CD4-positive, alpha-beta memory T cell (primary cell): ENCODE results near the gene ADAMTSL3. TPM values are rescaled to one million over a fixed set of nuclear protein-coding genes. Genes with fewer than 3 reads are reported as not detected.

Experiments used
- CTCF ChIA-PET: fragments of 350-600 bp; sonication (Branson Sonifier 250); formaldehyde crosslinking; loops from one replicate; lab custom pipeline; 2021; ENCODE audit warnings: inconsistent platforms; ENCODE audit not compliant: partially characterized antibody; lab: Charles Lee
- POLR2A ChIA-PET: fragments of 350-600 bp; sonication (Branson Sonifier 250); formaldehyde crosslinking; loops from one replicate; lab custom pipeline; 2021; ENCODE audit not compliant: partially characterized antibody; lab: Charles Lee
- DNase-seq, 5 donors: peaks; one replicate each; pipeline versions ENCODE4 v3.0.0 to v3.0.0-alpha.2; 2020 to 2022; ENCODE audit warnings: mixed read lengths in 1 of 5
- H3K27ac ChIP-seq: one replicate; pipeline ENCODE4 v1.7.0; 2013; ENCODE audit warnings: low read depth, low read length
- H3K27me3 ChIP-seq: 2 replicates; pipeline ENCODE4 v1.7.0; 2013; ENCODE audit warnings: mild to moderate bottlenecking, low read length, moderate library complexity; ENCODE audit not compliant: insufficient read depth
- H3K36me3 ChIP-seq: 2 replicates; pipeline ENCODE4 v1.7.0; 2013; ENCODE audit warnings: mild to moderate bottlenecking, low read length, moderate library complexity; ENCODE audit not compliant: insufficient read depth
- H3K4me1 ChIP-seq: 2 replicates; pipeline ENCODE4 v1.7.0; 2013; ENCODE audit warnings: mild to moderate bottlenecking, low read length, moderate library complexity; ENCODE audit not compliant: insufficient read depth
- H3K4me3 ChIP-seq, 2 donors: one replicate each; pipeline ENCODE4 v1.7.0; 2013; ENCODE audit warnings: low read length in 2 of 2, mild to moderate bottlenecking in 1 of 2
- H3K9me3 ChIP-seq, 2 donors: one replicate each; pipeline ENCODE4 v1.7.0; 2013; ENCODE audit warnings: low read length in 2 of 2, control low read depth in 1 of 2; ENCODE audit not compliant: control insufficient read depth in 1 of 2
- H3K27ac Mint-ChIP-seq, 7 donors: one replicate each; pipeline ENCODE4 v1.8.0; 2020 to 2021; ENCODE audit warnings: mixed read lengths in 7 of 7, mild to moderate bottlenecking in 6 of 7, inconsistent platforms in 3 of 7, moderate library complexity in 3 of 7
- H3K27me3 Mint-ChIP-seq, 2 donors: one replicate each; pipeline ENCODE4 v1.8.0; 2020 to 2021; ENCODE audit warnings: mixed read lengths in 2 of 2
- H3K36me3 Mint-ChIP-seq, 2 donors: one replicate each; pipeline ENCODE4 v1.8.0; 2020 to 2021; ENCODE audit warnings: mixed read lengths in 2 of 2, inconsistent platforms in 1 of 2, mild to moderate bottlenecking in 1 of 2
- H3K4me1 Mint-ChIP-seq, 4 donors: one replicate each; pipeline ENCODE4 v1.8.0; 2020 to 2021; ENCODE audit warnings: mixed read lengths in 4 of 4, mild to moderate bottlenecking in 1 of 4
- H3K4me3 Mint-ChIP-seq, 8 donors: one replicate each; pipeline ENCODE4 v1.8.0; 2020 to 2021; ENCODE audit warnings: mixed read lengths in 8 of 8, mild to moderate bottlenecking in 7 of 8, moderate library complexity in 6 of 8, inconsistent platforms in 3 of 8
- H3K9me3 Mint-ChIP-seq, 8 donors: one replicate each; pipeline ENCODE4 v1.8.0; 2020 to 2021; ENCODE audit warnings: mixed read lengths in 8 of 8, mild to moderate bottlenecking in 5 of 8, inconsistent platforms in 3 of 8, moderate library complexity in 1 of 8
- intact Hi-C: fragments of 100-400 bp; cut with micrococcal nuclease; formaldehyde crosslinking; loops from one replicate; pipeline ENCODE4 v1.15.1; 2023
- polyA plus RNA-seq, 2 donors: library from polyadenylated mRNA; unstranded; fragments of 300-500 nt; fragmentation: Illumina TruSeq; gene quantifications; one replicate each; pipeline ENCODE4 v1.2.3, GENCODE V29; 2021
- total RNA-seq, 2 experiments: library from RNA; stranded (reverse); gene quantifications; one replicate each; pipeline ENCODE4 v1.2.3, GENCODE V29; 2021

Gene ADAMTSL3
- total and polyA plus RNA-seq, 4 experiments from 2014 or later, result not detected

DNA sequence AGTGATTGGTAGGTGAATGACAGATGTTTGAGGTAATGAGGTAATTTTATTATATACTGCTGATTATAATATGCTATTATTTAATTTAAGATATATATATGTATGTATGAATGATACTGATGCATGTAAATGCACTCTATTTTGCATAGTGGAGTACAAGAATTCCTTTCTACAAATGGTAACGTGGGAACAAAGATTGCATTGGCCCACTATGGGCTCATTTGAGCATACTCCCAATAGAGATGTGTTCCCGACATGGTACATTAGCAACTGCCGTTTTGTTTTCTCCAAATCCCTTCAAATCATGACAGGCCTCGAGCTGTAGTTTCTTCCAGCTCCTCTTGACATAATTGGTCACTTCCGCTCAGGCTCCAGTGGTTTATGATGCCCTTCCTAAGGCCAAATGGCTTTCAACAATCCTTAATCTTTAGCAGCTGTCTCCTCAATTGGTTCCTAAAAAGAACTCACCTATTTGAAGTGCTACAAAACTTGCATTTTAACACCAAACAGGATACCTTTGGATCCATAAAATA, 266.1 kb downstream of the ADAMTSL3 start:
- Mint-ChIP-seq H3K36me3 (no peaks in the 10 kb centered on the region), H3K4me3 (no peak overlapping the region), H3K4me1 (peaks cover 0 to 9% (median 5%) of the 10 kb centered on the region in 4 donors), H3K27ac (no peak overlapping the region), H3K9me3 (no peaks in the 10 kb centered on the region), H3K27me3 (peaks cover 1 to 4% of the 10 kb centered on the region in 2 donors)
- CTCF ChIA-PET, result no interaction called here
- Histone ChIP-seq H3K4me1 (no peaks in the 10 kb centered on the region), H3K27ac (no peak overlapping the region), H3K4me3 (no peak overlapping the region), H3K36me3 (no peaks in the 10 kb centered on the region), H3K9me3 (no peaks in the 10 kb centered on the region), H3K27me3 (no peaks in the 10 kb centered on the region)
- intact Hi-C loops, result no loop called here
- DNase-seq, result no peak
- POLR2A ChIA-PET, result no interaction called here

DNA sequence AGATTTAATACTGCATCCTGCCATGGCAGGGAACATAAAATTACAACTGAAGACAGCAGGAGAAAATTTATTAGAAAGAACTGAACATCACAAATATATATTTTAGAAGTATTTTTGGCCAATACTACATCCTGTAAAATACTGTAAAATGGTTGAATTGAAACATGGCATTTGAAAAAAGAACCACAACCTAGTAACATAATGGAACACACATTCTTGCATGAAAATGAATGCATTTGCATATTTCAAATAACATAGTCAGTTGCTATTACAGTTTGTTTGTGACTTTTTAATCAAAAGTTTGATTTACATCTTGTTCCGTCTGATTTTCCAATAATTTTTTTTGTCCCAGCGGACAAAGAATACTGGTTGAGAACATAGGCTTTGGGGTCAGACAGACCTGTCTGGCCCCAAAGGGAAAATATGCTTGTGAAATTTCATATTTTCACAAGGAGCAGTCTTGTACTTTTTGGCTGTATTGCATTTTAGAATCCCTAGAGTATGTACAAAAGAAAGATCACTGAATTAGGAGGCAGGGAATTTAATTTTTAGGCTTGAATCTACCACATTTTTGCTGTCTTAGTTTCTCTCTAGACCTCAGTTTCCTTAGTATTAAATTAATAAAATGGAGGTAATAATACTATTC, 268.8 kb downstream of the ADAMTSL3 start:
- Mint-ChIP-seq H3K27me3 (peaks cover 0 to 4% of the 10 kb centered on the region in 2 donors), H3K36me3 (no peaks in the 10 kb centered on the region), H3K4me3 (no peak overlapping the region), H3K27ac (no peak overlapping the region), H3K4me1 (peaks cover 0 to 9% (median 5%) of the 10 kb centered on the region in 4 donors), H3K9me3 (no peaks in the 10 kb centered on the region)
- no peak for DNase-seq
- Histone ChIP-seq H3K27me3 (no peaks in the 10 kb centered on the region), H3K4me1 (no peaks in the 10 kb centered on the region), H3K27ac (no peak overlapping the region), H3K36me3 (no peaks in the 10 kb centered on the region), H3K9me3 (no peaks in the 10 kb centered on the region), H3K4me3 (no peak overlapping the region)
- POLR2A ChIA-PET, result no interaction called here
- CTCF ChIA-PET, result no interaction called here
- intact Hi-C loops, result no loop called here

DNA sequence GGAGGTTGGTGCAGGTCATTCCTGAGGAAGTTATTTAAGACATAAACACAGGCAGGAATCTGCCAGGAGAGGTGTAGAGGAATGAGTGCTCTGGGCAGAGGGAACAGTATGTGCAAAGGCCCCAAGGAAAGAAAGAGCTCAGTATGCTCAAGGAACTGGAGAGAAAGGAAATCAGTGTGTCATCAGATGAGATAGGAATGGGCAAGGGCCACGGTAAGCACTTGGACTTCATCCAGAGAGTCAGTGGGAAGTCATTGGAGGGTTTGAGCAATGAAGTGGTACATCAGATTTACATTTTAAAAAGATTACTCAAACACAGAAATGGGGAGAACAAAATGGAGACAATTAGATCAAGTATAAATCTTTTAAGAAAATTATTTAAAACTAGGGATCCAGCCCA, 272.2 kb downstream of the ADAMTSL3 start:
- ChIA-PET CTCF (no interaction called here), POLR2A (no interaction called here)
- intact Hi-C loops, result no loop called here
- Mint-ChIP-seq H3K4me1 (no peaks in the 10 kb centered on the region), H3K4me3 (no peak overlapping the region), H3K27me3 (no peaks in the 10 kb centered on the region), H3K36me3 (no peaks in the 10 kb centered on the region), H3K27ac (no peak overlapping the region), H3K9me3 (peaks cover 0 to 3% (median 0%) of the 10 kb centered on the region in 8 donors)
- Histone ChIP-seq H3K9me3 (no peaks in the 10 kb centered on the region), H3K4me1 (peaks cover 4% of the 10 kb centered on the region), H3K27me3 (no peaks in the 10 kb centered on the region), H3K27ac (no peak overlapping the region), H3K36me3 (no peaks in the 10 kb centered on the region), H3K4me3 (no peak overlapping the region)
- DNase-seq, result no peak

DNA sequence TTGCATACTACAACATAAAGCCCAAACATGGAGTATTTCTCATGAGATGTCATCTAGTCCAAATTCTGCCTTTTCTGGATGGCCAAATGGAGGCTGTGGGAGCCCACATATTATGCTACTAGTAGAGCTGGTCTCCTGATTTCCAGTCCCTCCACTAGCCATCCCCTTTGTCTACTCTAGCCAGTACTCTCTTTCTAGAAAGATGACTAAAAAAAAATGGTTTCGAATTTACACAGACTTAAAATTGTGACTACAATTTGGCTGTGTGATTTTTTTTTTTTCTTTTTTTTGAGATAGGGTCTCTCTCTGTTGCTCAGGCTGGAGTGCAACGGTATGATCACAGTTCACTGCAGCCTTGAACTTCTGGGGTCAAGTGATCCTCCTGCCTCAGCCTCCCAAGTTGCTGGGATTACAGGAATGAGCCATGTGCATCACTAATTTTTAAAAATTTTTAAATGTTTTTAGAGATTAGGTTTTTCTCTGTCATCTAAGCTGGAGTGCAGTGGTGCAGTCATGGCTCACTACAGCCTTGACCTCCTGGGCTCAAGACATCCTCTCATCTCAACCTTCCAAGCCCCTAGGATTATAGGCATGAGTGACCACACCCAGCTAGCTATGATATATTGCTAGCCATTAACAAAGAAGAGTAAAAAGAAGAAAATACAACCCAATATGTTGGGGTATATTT, 273.9 kb downstream of the ADAMTSL3 start:
- Histone ChIP-seq H3K36me3 (no peaks in the 10 kb centered on the region), H3K9me3 (no peaks in the 10 kb centered on the region), H3K4me1 (peaks cover 4% of the 10 kb centered on the region), H3K4me3 (no peak overlapping the region), H3K27ac (no peak overlapping the region), H3K27me3 (no peaks in the 10 kb centered on the region)
- Mint-ChIP-seq H3K36me3 (no peaks in the 10 kb centered on the region), H3K9me3 (peaks cover 0 to 3% (median under 1%) of the 10 kb centered on the region in 8 donors), H3K27me3 (no peaks in the 10 kb centered on the region), H3K27ac (no peak overlapping the region), H3K4me1 (no peaks in the 10 kb centered on the region), H3K4me3 (no peak overlapping the region)
- DNase-seq, result no peak
- intact Hi-C loops, result no loop called here
- CTCF ChIA-PET, result interaction anchor here (0.5 kb wide), 1 partner anchor 485 kb away, joined by 3 read pairs; no protein-coding TSS in a partner anchor
- POLR2A ChIA-PET, result no interaction called here

DNA sequence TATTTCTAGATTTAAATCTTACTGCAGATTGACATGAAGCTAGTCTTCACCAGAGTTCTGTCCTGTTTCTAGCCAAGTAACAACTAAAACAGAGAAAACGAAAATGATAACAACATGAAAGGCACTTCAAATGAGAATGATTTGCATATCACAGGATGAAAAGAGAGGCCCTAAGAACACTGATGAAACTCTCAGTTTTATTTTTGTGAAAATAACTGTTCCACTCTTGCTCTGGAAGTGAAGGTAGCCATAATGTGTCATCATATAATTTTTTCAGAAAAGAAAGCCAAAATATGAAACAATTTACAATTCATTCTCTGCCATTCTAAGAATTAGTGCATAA, 274.4 kb downstream of the ADAMTSL3 start:
- Mint-ChIP-seq H3K36me3 (no peaks in the 10 kb centered on the region), H3K4me3 (no peak overlapping the region), H3K27ac (no peak overlapping the region), H3K9me3 (peaks cover 0 to 6% (median 4%) of the 10 kb centered on the region in 8 donors), H3K4me1 (no peaks in the 10 kb centered on the region), H3K27me3 (no peaks in the 10 kb centered on the region)
- POLR2A ChIA-PET, result no interaction called here
- no peak for DNase-seq
- Histone ChIP-seq H3K9me3 (no peaks in the 10 kb centered on the region), H3K4me3 (no peak overlapping the region), H3K36me3 (no peaks in the 10 kb centered on the region), H3K4me1 (peaks cover 4% of the 10 kb centered on the region), H3K27me3 (no peaks in the 10 kb centered on the region), H3K27ac (no peak overlapping the region)
- intact Hi-C loops, result no loop called here
- CTCF ChIA-PET, result no interaction called here

DNA sequence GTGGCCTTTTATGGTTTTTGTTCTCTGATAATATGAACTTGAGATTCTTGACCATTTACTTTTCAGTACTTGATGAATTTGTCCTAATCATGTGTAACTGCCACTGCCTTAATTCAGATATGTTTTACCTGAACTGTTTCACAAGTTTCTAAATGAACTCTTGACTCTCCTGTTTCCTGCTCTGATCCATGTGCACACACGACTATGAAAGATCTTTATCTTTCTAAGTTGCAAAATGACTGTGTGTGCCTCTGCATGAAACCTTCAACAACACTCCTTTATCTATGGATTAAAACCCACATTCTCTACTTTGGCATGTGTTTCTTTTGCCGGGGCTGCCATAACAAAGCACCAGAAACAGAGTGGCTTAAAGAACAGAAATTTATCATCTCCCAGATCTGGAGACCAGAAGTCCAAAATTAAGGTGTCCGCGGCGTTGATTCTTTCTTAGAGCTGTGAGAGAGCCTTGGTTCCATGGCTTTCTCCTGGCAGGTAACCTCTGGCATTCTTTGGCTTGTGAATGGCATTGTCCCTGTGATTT, 275.0 kb downstream of the ADAMTSL3 start:
- Mint-ChIP-seq H3K36me3 (no peaks in the 10 kb centered on the region), H3K27me3 (no peaks in the 10 kb centered on the region), H3K4me1 (no peaks in the 10 kb centered on the region), H3K27ac (no peak overlapping the region), H3K4me3 (no peak overlapping the region), H3K9me3 (peaks cover 0 to 9% (median 5%) of the 10 kb centered on the region in 8 donors)
- Histone ChIP-seq H3K27ac (no peak overlapping the region), H3K4me1 (peaks cover 4% of the 10 kb centered on the region), H3K36me3 (no peaks in the 10 kb centered on the region), H3K9me3 (no peaks in the 10 kb centered on the region), H3K4me3 (no peak overlapping the region), H3K27me3 (no peaks in the 10 kb centered on the region)
- POLR2A ChIA-PET, result no interaction called here
- CTCF ChIA-PET, result no interaction called here
- no peak for DNase-seq
- intact Hi-C loops, result no loop called here

DNA sequence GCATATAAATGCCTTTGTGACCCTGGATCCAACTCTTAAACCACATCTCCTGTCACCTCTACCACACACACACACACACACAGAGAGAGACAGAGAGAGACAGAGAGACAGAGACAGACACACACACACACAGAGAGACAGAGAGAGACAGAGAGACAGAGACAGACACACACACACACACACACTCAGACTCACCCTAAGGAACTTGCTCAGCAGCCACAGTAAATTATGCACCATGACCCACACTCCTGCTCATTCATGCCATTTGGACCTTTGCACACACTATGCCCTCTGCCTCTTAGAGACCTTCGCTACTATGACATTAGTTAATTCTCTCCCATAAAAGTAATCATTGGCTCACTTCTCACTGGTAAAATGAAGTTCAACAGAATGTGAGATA, 275.7 kb downstream of the ADAMTSL3 start:
- no peak overlapping the region for H3K27ac ChIP-seq
- DNase-seq, result no peak
- H3K4me3 ChIP-seq, result no peak overlapping the region
- Mint-ChIP-seq H3K4me1 (no peaks in the 10 kb centered on the region), H3K4me3 (no peak overlapping the region), H3K36me3 (no peaks in the 10 kb centered on the region), H3K9me3 (peaks cover 0 to 12% (median 7%) of the 10 kb centered on the region in 8 donors), H3K27ac (no peak overlapping the region), H3K27me3 (no peaks in the 10 kb centered on the region)
- ChIA-PET POLR2A (no interaction called here), CTCF (no interaction called here)
- no peaks in the 10 kb centered on the region for H3K27me3 ChIP-seq
- intact Hi-C loops, result no loop called here
- no peaks in the 10 kb centered on the region for H3K36me3 ChIP-seq
- H3K4me1 ChIP-seq, result peaks cover 4% of the 10 kb centered on the region
- no peaks in the 10 kb centered on the region for H3K9me3 ChIP-seq
